HEK293 (cell line): ENCODE results near the gene TBC1D20.
"Not testable (repeated sequence)": the region's sequence is repeated elsewhere in the genome, so short reads cannot be mapped to it uniquely, and the experiment has no call there.

ENCODE experiments used
- CTCF ChIA-PET: fragments of 350-600 bp; formaldehyde crosslinking; extraction: SDS; loops from one replicate; lab custom pipeline; 2021; ENCODE audit warnings: antibody characterized with exemption; lab: Yijun Ruan, JAX
- POLR2A ChIA-PET: fragments of 300-600 bp; formaldehyde crosslinking; extraction: SDS; loops from one replicate; lab custom pipeline; 2020; ENCODE audit warnings: antibody characterized with exemption, inconsistent platforms; lab: Yijun Ruan, JAX
- H3K27ac ChIP-seq: fragments of 200-500 bp; sonication (Bioruptor generic); 2 replicates; pipeline ENCODE4 v1.5.1; 2014; ENCODE audit warnings: low read depth, low read length, control low read depth, inconsistent platforms; ENCODE audit errors: extremely low read depth
- H3K36me3 ChIP-seq, 2 experiments: fragments of 200-500 bp in 1 of 2; sonication (Bioruptor generic) in 1 of 2; 1 replicate in 1 of 2; 2 replicates in 1 of 2; pipeline ENCODE4 v1.5.1; 2014 to 2017; ENCODE audit warnings: inconsistent platforms in 2 of 2, low read length in 2 of 2; ENCODE audit not compliant: control insufficient read depth in 2 of 2, insufficient read depth in 1 of 2
- H3K4me1 ChIP-seq: fragments of 200-500 bp; sonication (Bioruptor generic); 2 replicates; pipeline ENCODE4 v1.5.1; 2014; ENCODE audit warnings: mild to moderate bottlenecking, low read length, inconsistent platforms; ENCODE audit not compliant: control insufficient read depth, insufficient read depth
- H3K4me3 ChIP-seq: 2 replicates; pipeline ENCODE4 v1.5.1; 2011; ENCODE audit warnings: low read depth, mild to moderate bottlenecking, control low read depth, low read length, moderate library complexity
- H3K9me3 ChIP-seq: fragments of 200-500 bp; sonication (Bioruptor generic); 2 replicates; pipeline ENCODE4 v1.5.1; 2014; ENCODE audit warnings: low read depth, low read length, inconsistent platforms; ENCODE audit not compliant: control insufficient read depth, insufficient read depth
- HOXC10 ChIP-seq: sonication (generic); formaldehyde crosslinking; IDR thresholded peaks from 2 replicates; pipeline ENCODE4 v1.8.1; 2023; ENCODE audit warnings: mild to moderate bottlenecking, missing genetic modification reagents
- KLF8 ChIP-seq: fragments of 450-650 bp; formaldehyde crosslinking; IDR thresholded peaks from 2 replicates; pipeline ENCODE4 v1.5.1; 2016; ENCODE audit warnings: missing biosample characterization, missing genetic modification characterization
- OSR2 ChIP-seq: fragments of 450-650 bp; formaldehyde crosslinking; IDR thresholded peaks from 2 replicates; pipeline ENCODE4 v1.5.1; 2016; ENCODE audit warnings: missing biosample characterization, missing genetic modification characterization
- ZFHX2 ChIP-seq: fragments of 450-650 bp; formaldehyde crosslinking; conservative IDR thresholded peaks from 2 replicates; pipeline ENCODE4 v1.5.1; 2016; ENCODE audit warnings: missing biosample characterization, missing genetic modification characterization
- ZNF184 ChIP-seq: fragments of 450-650 bp; IDR thresholded peaks from 2 replicates; pipeline ENCODE4 v1.5.1; 2018; ENCODE audit warnings: missing biosample characterization, mild to moderate bottlenecking, missing genetic modification characterization
- ZNF202 ChIP-seq: fragments of 450-650 bp; formaldehyde crosslinking; IDR thresholded peaks from 2 replicates; pipeline ENCODE4 v1.5.1; 2016; ENCODE audit warnings: missing biosample characterization, missing genetic modification characterization, borderline replicate concordance
- ZNF24 ChIP-seq: fragments of 450-650 bp; formaldehyde crosslinking; IDR thresholded peaks from 2 replicates; pipeline ENCODE4 v1.5.1; 2016; ENCODE audit warnings: missing biosample characterization, missing genetic modification characterization
- ZNF335 ChIP-seq: fragments of 450-650 bp; formaldehyde crosslinking; conservative IDR thresholded peaks from 2 replicates; pipeline ENCODE4 v1.5.1; 2016; ENCODE audit warnings: missing biosample characterization, missing genetic modification characterization
- ZNF350 ChIP-seq: fragments of 450-650 bp; formaldehyde crosslinking; IDR thresholded peaks from 2 replicates; pipeline ENCODE4 v1.5.0; 2017; ENCODE audit warnings: missing biosample characterization, mild to moderate bottlenecking, missing genetic modification characterization
- ZNF404 ChIP-seq: fragments of 450-650 bp; formaldehyde crosslinking; IDR thresholded peaks from 2 replicates; pipeline ENCODE4 v1.5.1; 2017; ENCODE audit warnings: missing biosample characterization, missing genetic modification characterization
- ZSCAN16 ChIP-seq: fragments of 450-650 bp; formaldehyde crosslinking; IDR thresholded peaks from 2 replicates; pipeline ENCODE4 v1.5.1; 2016; ENCODE audit warnings: missing biosample characterization, missing genetic modification characterization
- TF ChIP-seq, protein P1 (sequence below): fragments of 450-650 bp; formaldehyde crosslinking; conservative IDR thresholded peaks from 2 replicates; pipeline ENCODE4 v1.5.1; 2016; ENCODE audit warnings: low read depth, missing biosample characterization, missing genetic modification characterization
- TF ChIP-seq, protein P2 (sequence below): fragments of 450-650 bp; formaldehyde crosslinking; IDR thresholded peaks from 2 replicates; pipeline ENCODE4 v1.5.1; 2016; ENCODE audit warnings: missing biosample characterization, missing genetic modification characterization
- TF ChIP-seq, protein P3 (sequence below): sonication (generic); formaldehyde crosslinking; IDR thresholded peaks from 2 replicates; pipeline ENCODE4 v1.8.1; 2022; ENCODE audit warnings: mild to moderate bottlenecking, moderate library complexity, missing genetic modification reagents
- TF ChIP-seq, protein P4 (sequence below): fragments of 450-650 bp; formaldehyde crosslinking; IDR thresholded peaks from 2 replicates; pipeline ENCODE4 v1.5.1; 2016; ENCODE audit warnings: missing biosample characterization, missing genetic modification characterization
- TF ChIP-seq, protein P5 (sequence below): fragments of 450-650 bp; formaldehyde crosslinking; IDR thresholded peaks from 2 replicates; pipeline ENCODE4 v1.5.1; 2016; ENCODE audit warnings: missing biosample characterization, missing genetic modification characterization, borderline replicate concordance

Gene TBC1D20

DNA sequence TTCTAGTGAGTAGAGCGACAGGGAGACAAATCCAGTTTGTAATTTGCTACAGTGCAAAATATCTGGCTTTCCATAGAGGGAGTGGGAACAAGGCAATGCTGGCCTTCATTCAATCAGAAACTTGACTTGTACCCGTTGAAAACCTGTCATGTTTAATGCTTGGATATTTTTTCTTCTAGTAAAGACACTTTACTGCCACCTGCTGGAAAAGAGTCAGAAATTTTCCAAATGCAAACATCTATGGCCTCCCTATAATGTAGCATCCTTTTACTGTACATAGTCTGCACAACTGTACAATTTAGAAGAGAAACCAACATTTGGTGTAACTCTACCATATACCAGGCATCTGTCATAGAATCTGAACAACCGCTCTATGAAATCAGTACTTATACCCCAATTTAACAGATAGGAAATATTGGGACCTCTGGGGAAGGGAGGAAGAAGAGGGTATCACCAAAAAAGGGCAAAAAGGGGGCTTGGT lies 16.7 kb upstream of the TBC1D20 start (continued):
- TF ChIP-seq, protein P1, sequence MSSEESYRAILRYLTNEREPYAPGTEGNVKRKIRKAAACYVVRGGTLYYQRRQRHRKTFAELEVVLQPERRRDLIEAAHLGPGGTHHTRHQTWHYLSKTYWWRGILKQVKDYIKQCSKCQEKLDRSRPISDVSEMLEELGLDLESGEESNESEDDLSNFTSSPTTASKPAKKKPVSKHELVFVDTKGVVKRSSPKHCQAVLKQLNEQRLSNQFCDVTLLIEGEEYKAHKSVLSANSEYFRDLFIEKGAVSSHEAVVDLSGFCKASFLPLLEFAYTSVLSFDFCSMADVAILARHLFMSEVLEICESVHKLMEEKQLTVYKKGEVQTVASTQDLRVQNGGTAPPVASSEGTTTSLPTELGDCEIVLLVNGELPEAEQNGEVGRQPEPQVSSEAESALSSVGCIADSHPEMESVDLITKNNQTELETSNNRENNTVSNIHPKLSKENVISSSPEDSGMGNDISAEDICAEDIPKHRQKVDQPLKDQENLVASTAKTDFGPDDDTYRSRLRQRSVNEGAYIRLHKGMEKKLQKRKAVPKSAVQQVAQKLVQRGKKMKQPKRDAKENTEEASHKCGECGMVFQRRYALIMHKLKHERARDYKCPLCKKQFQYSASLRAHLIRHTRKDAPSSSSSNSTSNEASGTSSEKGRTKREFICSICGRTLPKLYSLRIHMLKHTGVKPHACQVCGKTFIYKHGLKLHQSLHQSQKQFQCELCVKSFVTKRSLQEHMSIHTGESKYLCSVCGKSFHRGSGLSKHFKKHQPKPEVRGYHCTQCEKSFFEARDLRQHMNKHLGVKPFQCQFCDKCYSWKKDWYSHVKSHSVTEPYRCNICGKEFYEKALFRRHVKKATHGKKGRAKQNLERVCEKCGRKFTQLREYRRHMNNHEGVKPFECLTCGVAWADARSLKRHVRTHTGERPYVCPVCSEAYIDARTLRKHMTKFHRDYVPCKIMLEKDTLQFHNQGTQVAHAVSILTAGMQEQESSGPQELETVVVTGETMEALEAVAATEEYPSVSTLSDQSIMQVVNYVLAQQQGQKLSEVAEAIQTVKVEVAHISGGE (tag by site-specific recombination): no peak
- no peak for TF ChIP-seq KLF8
- no peak for TF ChIP-seq ZNF184 (tag by site-specific recombination)

DNA sequence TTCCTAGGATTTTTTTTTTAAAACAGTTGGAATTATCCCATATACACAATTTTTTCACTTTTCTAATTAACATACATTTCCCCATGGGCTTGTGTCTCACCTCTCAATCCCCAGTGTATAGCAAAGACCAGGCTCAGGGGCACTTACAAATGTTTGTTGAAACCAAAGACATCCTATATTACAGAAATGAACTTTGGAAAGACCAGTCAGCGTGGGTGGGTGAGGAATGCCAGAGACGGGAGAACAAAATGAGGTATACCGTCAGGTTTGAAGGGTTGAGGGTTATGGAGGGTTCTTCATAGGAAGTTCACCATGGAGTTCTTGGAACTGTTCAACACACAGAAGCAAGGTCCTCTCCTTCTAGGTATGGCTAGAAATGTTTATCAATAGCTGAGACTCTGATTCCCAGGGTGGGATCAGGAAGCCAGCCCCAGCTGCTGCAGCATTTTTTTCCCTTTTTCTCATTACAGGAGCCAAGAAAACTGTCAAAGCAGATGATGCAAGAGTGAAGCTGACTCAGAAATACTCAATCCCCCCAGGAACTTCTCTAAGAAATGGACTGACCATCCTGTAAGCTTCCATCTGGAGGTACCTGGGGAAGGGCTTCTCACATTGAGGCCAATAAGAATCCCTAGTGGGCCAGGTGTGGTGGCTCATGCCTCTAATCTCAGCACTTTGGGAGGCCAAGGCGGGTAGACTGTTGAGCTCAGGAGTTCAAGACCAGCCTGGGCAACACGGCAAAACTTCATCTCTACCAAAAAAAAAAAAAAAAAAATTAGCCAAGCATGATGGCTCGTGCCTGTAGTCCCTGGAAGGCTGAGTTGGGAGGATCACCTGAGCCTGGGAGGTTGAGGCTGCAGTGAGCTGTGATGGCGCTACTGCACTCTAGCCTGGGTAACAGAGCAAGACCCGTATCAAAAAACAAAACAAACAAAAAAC lies 15.9 kb upstream of the TBC1D20 start:
- CTCF ChIA-PET: interaction anchor here (0.6 to 4.9 kb wide), 19 partner anchors 9 to 261 kb away, joined by 3 to 54 read pairs (median 5); no protein-coding TSS in a partner anchor
- Histone ChIP-seq H3K4me1 (no peaks in the 10 kb centered on the region), H3K27ac (no peak overlapping the region), H3K9me3 (no peaks in the 10 kb centered on the region), H3K4me3 (no peak overlapping the region), H3K36me3 (peaks cover 29 to 64% of the 10 kb centered on the region in 2 experiments)
- POLR2A ChIA-PET: interaction anchor here (0.7 to 1.4 kb wide), 2 partner anchors 78 to 123 kb away, joined by 3 to 5 read pairs; no protein-coding TSS in a partner anchor
- TF ChIP-seq, protein P2, sequence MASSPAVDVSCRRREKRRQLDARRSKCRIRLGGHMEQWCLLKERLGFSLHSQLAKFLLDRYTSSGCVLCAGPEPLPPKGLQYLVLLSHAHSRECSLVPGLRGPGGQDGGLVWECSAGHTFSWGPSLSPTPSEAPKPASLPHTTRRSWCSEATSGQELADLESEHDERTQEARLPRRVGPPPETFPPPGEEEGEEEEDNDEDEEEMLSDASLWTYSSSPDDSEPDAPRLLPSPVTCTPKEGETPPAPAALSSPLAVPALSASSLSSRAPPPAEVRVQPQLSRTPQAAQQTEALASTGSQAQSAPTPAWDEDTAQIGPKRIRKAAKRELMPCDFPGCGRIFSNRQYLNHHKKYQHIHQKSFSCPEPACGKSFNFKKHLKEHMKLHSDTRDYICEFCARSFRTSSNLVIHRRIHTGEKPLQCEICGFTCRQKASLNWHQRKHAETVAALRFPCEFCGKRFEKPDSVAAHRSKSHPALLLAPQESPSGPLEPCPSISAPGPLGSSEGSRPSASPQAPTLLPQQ (tag by site-specific recombination): no peak
- TF ChIP-seq, protein P3, sequence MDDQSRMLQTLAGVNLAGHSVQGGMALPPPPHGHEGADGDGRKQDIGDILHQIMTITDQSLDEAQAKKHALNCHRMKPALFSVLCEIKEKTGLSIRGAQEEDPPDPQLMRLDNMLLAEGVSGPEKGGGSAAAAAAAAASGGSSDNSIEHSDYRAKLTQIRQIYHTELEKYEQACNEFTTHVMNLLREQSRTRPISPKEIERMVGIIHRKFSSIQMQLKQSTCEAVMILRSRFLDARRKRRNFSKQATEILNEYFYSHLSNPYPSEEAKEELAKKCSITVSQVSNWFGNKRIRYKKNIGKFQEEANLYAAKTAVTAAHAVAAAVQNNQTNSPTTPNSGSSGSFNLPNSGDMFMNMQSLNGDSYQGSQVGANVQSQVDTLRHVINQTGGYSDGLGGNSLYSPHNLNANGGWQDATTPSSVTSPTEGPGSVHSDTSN (CRISPR knock-in tag): no peak
- TF ChIP-seq ZNF24 (tag by site-specific recombination) (no peak), HOXC10 (no peak), ZNF335 (tag by site-specific recombination) (no peak), ZFHX2 (tag by site-specific recombination) (no peak), ZNF404 (no peak), ZNF350 (tag by site-specific recombination) (no peak), OSR2 (no peak), ZSCAN16 (tag by site-specific recombination) (no peak), ZNF202 (tag by site-specific recombination) (no peak)
- TF ChIP-seq, protein P4, sequence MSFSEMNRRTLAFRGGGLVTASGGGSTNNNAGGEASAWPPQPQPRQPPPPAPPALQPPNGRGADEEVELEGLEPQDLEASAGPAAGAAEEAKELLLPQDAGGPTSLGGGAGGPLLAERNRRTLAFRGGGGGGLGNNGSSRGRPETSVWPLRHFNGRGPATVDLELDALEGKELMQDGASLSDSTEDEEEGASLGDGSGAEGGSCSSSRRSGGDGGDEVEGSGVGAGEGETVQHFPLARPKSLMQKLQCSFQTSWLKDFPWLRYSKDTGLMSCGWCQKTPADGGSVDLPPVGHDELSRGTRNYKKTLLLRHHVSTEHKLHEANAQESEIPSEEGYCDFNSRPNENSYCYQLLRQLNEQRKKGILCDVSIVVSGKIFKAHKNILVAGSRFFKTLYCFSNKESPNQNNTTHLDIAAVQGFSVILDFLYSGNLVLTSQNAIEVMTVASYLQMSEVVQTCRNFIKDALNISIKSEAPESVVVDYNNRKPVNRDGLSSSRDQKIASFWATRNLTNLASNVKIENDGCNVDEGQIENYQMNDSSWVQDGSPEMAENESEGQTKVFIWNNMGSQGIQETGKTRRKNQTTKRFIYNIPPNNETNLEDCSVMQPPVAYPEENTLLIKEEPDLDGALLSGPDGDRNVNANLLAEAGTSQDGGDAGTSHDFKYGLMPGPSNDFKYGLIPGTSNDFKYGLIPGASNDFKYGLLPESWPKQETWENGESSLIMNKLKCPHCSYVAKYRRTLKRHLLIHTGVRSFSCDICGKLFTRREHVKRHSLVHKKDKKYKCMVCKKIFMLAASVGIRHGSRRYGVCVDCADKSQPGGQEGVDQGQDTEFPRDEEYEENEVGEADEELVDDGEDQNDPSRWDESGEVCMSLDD (tag by site-specific recombination): no peak
- TF ChIP-seq, protein P5, sequence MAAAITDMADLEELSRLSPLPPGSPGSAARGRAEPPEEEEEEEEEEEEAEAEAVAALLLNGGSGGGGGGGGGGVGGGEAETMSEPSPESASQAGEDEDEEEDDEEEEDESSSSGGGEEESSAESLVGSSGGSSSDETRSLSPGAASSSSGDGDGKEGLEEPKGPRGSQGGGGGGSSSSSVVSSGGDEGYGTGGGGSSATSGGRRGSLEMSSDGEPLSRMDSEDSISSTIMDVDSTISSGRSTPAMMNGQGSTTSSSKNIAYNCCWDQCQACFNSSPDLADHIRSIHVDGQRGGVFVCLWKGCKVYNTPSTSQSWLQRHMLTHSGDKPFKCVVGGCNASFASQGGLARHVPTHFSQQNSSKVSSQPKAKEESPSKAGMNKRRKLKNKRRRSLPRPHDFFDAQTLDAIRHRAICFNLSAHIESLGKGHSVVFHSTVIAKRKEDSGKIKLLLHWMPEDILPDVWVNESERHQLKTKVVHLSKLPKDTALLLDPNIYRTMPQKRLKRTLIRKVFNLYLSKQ (tag by site-specific recombination): no peak

DNA sequence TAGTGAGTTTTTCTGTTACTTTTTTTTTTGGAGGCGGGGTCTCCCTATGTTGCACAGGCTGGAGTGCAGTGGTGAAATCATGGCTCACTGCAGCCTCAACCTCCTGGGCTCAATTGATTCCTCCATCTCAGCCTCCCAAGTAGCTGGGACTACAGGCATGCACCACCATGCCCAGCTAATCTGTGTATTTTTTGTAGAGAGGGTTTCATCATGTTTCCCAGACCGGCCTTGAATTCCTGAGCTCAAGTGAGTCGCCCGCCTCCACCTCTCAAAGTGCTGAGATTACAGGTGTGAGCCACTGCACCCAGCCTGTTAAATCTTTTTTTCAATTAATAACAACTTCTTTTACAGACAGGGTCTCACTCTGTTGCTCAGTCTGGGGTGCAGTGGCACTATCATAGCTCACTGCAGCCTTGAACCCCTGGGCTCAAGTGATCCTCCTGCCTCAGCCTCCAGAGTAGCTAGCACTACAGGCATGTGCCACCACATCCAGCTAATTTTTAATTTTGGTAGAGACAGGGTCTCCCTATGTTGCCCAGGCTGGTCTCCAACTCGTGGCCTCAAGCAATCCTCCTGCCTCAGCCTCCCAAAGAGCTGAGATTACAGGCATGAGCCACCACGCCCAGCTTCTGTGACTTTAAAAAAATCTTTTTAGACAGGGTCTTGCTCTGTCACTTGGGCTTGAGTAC lies 14.4 kb upstream of the TBC1D20 start:
- H3K27ac ChIP-seq, H3K4me3 ChIP-seq, H3K4me1 ChIP-seq, H3K9me3 ChIP-seq, POLR2A ChIA-PET: not testable (repeated sequence)
- peaks cover 23 to 50% of the 10 kb centered on the region in 2 experiments for H3K36me3 ChIP-seq
- CTCF ChIA-PET: interaction anchor here (0.7 to 4.9 kb wide), 8 partner anchors 9 to 263 kb away, joined by 3 to 54 read pairs (median 3); no protein-coding TSS in a partner anchor
